Ishikawa (cell line): ENCODE data around the gene LRRC19.
A peak's percentile ranks its signal among the peaks of the same experiment; 100 is the strongest.

Experiments used
- CEBPB ChIP-seq: IDR thresholded peaks from 2 replicates; pipeline ENCODE4 v1.6.1; 2012
- EGR1 ChIP-seq: IDR thresholded peaks from 2 replicates; pipeline ENCODE4 v1.6.1; 2012
- EP300 ChIP-seq: IDR thresholded peaks from 2 replicates; pipeline ENCODE4 v1.6.1; 2012; ENCODE audit warnings: borderline replicate concordance
- FOXM1 ChIP-seq: IDR thresholded peaks from 2 replicates; pipeline ENCODE4 v1.6.1; 2012; ENCODE audit warnings: low read depth, borderline replicate concordance
- RAD21 ChIP-seq: IDR thresholded peaks from 2 replicates; pipeline ENCODE4 v1.6.1; 2012; ENCODE audit warnings: low read depth
- TAF1 ChIP-seq: IDR thresholded peaks from 2 replicates; pipeline ENCODE4 v1.6.1; 2012; ENCODE audit warnings: low read depth, mild to moderate bottlenecking
- YY1 ChIP-seq: IDR thresholded peaks from 2 replicates; pipeline ENCODE4 v1.6.1; 2012; ENCODE audit warnings: low read depth
- ZBTB7A ChIP-seq: IDR thresholded peaks from 2 replicates; pipeline ENCODE4 v1.6.1; 2012; ENCODE audit warnings: low read depth
- TF ChIP-seq, protein P1 (sequence below): IDR thresholded peaks from 2 replicates; pipeline ENCODE4 v1.6.1; 2012
- TF ChIP-seq, protein P2 (sequence below): IDR thresholded peaks from 2 replicates; pipeline ENCODE4 v1.6.1; 2012; ENCODE audit warnings: low read depth, mild to moderate bottlenecking
- TF ChIP-seq, protein P3 (sequence below): IDR thresholded peaks from 2 replicates; pipeline ENCODE4 v1.6.1; 2012

DNA sequence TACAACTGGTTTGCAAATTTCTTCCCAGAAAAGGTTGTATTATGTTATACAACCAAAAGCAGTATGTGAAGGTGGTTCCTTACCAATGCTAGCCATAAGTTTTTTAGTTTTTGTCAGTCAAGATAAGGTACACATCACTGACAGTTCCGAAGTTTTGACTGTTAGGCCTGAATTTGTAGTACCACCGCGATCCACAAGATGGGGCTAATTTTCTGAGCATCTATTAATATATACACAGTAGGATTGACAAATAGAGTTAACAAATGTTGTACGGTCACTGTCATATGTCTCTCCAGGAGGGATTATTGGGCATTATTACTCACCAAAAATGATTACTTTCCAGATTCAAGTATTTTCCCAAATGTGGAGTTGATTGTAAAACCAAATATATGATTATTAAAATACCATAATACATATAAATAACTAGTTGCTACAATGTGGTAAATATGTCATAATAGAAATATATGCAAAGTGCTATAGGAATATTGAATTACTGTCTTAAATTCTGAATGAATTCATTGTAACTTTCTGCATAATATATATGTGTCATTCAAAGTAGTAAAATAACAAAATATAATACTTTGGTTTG is 28.4 kb upstream of the LRRC19 start:
- TF ChIP-seq EP300 (no peak), RAD21 (peak; percentile 71), YY1 (no peak), CEBPB (no peak), TAF1 (no peak), EGR1 (no peak), ZBTB7A (no peak), FOXM1 (no peak)
- TF ChIP-seq, protein P1, sequence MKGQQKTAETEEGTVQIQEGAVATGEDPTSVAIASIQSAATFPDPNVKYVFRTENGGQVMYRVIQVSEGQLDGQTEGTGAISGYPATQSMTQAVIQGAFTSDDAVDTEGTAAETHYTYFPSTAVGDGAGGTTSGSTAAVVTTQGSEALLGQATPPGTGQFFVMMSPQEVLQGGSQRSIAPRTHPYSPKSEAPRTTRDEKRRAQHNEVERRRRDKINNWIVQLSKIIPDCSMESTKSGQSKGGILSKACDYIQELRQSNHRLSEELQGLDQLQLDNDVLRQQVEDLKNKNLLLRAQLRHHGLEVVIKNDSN, result no peak
- TF ChIP-seq, protein P2, sequence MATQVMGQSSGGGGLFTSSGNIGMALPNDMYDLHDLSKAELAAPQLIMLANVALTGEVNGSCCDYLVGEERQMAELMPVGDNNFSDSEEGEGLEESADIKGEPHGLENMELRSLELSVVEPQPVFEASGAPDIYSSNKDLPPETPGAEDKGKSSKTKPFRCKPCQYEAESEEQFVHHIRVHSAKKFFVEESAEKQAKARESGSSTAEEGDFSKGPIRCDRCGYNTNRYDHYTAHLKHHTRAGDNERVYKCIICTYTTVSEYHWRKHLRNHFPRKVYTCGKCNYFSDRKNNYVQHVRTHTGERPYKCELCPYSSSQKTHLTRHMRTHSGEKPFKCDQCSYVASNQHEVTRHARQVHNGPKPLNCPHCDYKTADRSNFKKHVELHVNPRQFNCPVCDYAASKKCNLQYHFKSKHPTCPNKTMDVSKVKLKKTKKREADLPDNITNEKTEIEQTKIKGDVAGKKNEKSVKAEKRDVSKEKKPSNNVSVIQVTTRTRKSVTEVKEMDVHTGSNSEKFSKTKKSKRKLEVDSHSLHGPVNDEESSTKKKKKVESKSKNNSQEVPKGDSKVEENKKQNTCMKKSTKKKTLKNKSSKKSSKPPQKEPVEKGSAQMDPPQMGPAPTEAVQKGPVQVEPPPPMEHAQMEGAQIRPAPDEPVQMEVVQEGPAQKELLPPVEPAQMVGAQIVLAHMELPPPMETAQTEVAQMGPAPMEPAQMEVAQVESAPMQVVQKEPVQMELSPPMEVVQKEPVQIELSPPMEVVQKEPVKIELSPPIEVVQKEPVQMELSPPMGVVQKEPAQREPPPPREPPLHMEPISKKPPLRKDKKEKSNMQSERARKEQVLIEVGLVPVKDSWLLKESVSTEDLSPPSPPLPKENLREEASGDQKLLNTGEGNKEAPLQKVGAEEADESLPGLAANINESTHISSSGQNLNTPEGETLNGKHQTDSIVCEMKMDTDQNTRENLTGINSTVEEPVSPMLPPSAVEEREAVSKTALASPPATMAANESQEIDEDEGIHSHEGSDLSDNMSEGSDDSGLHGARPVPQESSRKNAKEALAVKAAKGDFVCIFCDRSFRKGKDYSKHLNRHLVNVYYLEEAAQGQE, result no peak
- TF ChIP-seq, protein P3, sequence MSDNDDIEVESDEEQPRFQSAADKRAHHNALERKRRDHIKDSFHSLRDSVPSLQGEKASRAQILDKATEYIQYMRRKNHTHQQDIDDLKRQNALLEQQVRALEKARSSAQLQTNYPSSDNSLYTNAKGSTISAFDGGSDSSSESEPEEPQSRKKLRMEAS, result no peak
